ENCODE data around the gene SYT12. TPM values are rescaled to one million over a fixed set of nuclear protein-coding genes. Genes with fewer than 3 reads are reported as not detected.

Gene SYT12
- total and polyA plus RNA-seq, 2 of the 8 experiments (the other 6 are each of a cell fraction or from before 2014, with no cell fraction given) = 1.4 to 3.3 TPM

GRCh38 chr11:66974724-66975404, 48.1 kb upstream of the SYT12 start, which contains the start of gene C11orf86:
C11orf86 (plus strand) TSS chr11:66975304; CDS start chr11:66975363, 59 bp downstream.
- WGBS, 2 experiments (ENCODE audit: extremely low coverage in 1 of 2, insufficient coverage in 1 of 2, insufficient read length in 1 of 2, insufficient replicate concordance in 2 of 2, low coverage in 1 of 2, low lambda C conversion rate in 2 of 2, missing lambda C conversion rate in 1 of 2) = 84% methylated on average over 10 of the region's 10 CpGs; no CpG with 5 or more reads in 1 of the 2 experiments
- CTCF ChIA-PET (ENCODE audit: partially characterized antibody) = interaction anchor here (0.6 to 5.9 kb wide), 31 partner anchors 9 to 261 kb away, joined by 3 to 74 read pairs (median 9); partner anchors contain the start of genes PC, RCE1 and SYT12
- Histone ChIP-seq H4K91ac (replicated peaks; ENCODE audit: insufficient read length, low read length) (peak within 1 kb of the TSS; percentile 38), H4K8ac (ENCODE audit: extremely low read depth, insufficient read depth, low read length) (no peak within 1 kb of the TSS), H3K23ac (ENCODE audit: insufficient read length) (no peak within 1 kb of the TSS), H3K18ac (ENCODE audit: extremely low read depth, low read length) (peak within 1 kb of the TSS; percentile 56), H3K4me1 (replicated peaks in 1 of 4; ENCODE audit: control insufficient read depth in 3 of 4, insufficient read depth in 4 of 4, low read length in 3 of 4) (peaks cover 0 to 3% (median 0%) of the 10 kb centered on the region in 4 experiments; a peak in 1 of 7 replicates), H3K14ac (ENCODE audit: insufficient read length) (no peak within 1 kb of the TSS), H3K9me3 (ENCODE audit: insufficient read depth in 2 of 2, low read depth in 1 of 2, low read length in 1 of 2) (no peaks in the 10 kb centered on the region; a peak in 1 of 4 replicates), H4K20me1 (replicated peaks in 1 of 2; ENCODE audit: control insufficient read depth in 1 of 2, insufficient read depth in 2 of 2, low read length in 2 of 2) (no peaks in the 10 kb centered on the region), H3K4me2 (ENCODE audit: insufficient read depth in 1 of 2, low read depth in 2 of 2, low read length in 2 of 2) (no peak within 1 kb of the TSS), H3K27me3 (replicated peaks in 1 of 4; ENCODE audit: control insufficient read depth in 3 of 4, extremely low read depth in 1 of 4, insufficient read depth in 3 of 4, low read length in 3 of 4) (no peaks in the 10 kb centered on the region), H2BK120ac (replicated peaks; ENCODE audit: low read depth, low read length) (no peak within 1 kb of the TSS), H3K36me3 (ENCODE audit: control insufficient read depth in 2 of 4, insufficient read depth in 4 of 4, low read length in 3 of 4) (no peaks in the 10 kb centered on the region), H3K56ac (replicated peaks; ENCODE audit: insufficient read length, low read depth, low read length) (no peak within 1 kb of the TSS), H3K4ac (replicated peaks; ENCODE audit: insufficient read length, low read depth, low read length) (no peak within 1 kb of the TSS), H3K79me1 (ENCODE audit: low read depth, low read length) (no peaks in the 10 kb centered on the region), H3K23me2 (ENCODE audit: low read depth, low read length) (no peaks in the 10 kb centered on the region), H3K9ac (replicated peaks in 1 of 4; ENCODE audit: extremely low read depth in 1 of 4, low read depth in 3 of 4, low read length in 3 of 4) (no peak within 1 kb of the TSS), H2AK5ac (ENCODE audit: low read depth, low read length) (no peak within 1 kb of the TSS), H2BK20ac (ENCODE audit: low read length) (peak within 1 kb of the TSS; percentile 10; the same call in 1 of the 2 replicates), H3K27ac (ENCODE audit: low read depth, low read length) (no peak within 1 kb of the TSS), H2BK5ac (ENCODE audit: low read depth, low read length) (peak within 1 kb of the TSS; percentile 66; the same call in 1 of the 2 replicates), H2BK15ac (ENCODE audit: low read length) (peak within 1 kb of the TSS; percentile 37; the same call in 1 of the 2 replicates), H2AFZ (ENCODE audit: low read length) (no peak within 1 kb of the TSS), H4K5ac (ENCODE audit: insufficient read length, low read depth, low read length) (no peak within 1 kb of the TSS), H3K4me3 (ENCODE audit: extremely low read depth in 1 of 4, insufficient read depth in 2 of 4, low read depth in 3 of 4, low read length in 4 of 4) (no peak within 1 kb of the TSS), H2BK12ac (ENCODE audit: low read depth, low read length) (peak within 1 kb of the TSS; percentile 10; the same call in 1 of the 2 replicates), H3K79me2 (ENCODE audit: control insufficient read depth in 1 of 2, insufficient read depth in 2 of 2, low read length in 2 of 2) (no peaks in the 10 kb centered on the region)
- DNase-seq (ENCODE audit: low read depth in 1 of 2, low spot score in 2 of 2) (peak in 1 of 2 experiments; percentile 65), FAIRE-seq (no peak)
- POLR2A ChIA-PET (ENCODE audit: partially characterized antibody) = interaction anchor here (0.8 to 4.6 kb wide), 7 partner anchors 10 to 130 kb away, joined by 3 to 18 read pairs (median 5); partner anchors contain the start of genes PC and RCE1
- TF ChIP-seq BRCA1 (IDR thresholded peaks at IDR 0.05; ENCODE audit: low read depth, low read length) = no peak
- no peak for TF ChIP-seq SP2 (IDR thresholded peaks at IDR 0.05; ENCODE audit: low read length)
- TF ChIP-seq E2F6 (IDR thresholded peaks at IDR 0.05) = no peak
- no peak for TF ChIP-seq FOSL1 (IDR thresholded peaks at IDR 0.05; ENCODE audit: insufficient read depth, low read depth, low read length)
- TF ChIP-seq TEAD4 (IDR thresholded peaks at IDR 0.05; ENCODE audit: low read depth, low read length) = no peak
- TF ChIP-seq KDM1A (IDR thresholded peaks at IDR 0.05; ENCODE audit: borderline replicate concordance, low read length) = no peak
